GM21723 (cell line): ENCODE results near the gene PLSCR1.

Experiments
- ATAC-seq: cut with Tn5 transposase; IDR thresholded peaks from one replicate; pipeline ENCODE4 v1.9.1; 2021; ENCODE audit warnings: mild to moderate bottlenecking, moderate library complexity; ENCODE audit not compliant: unreplicated experiment

PLSCR1 gene, protein sequence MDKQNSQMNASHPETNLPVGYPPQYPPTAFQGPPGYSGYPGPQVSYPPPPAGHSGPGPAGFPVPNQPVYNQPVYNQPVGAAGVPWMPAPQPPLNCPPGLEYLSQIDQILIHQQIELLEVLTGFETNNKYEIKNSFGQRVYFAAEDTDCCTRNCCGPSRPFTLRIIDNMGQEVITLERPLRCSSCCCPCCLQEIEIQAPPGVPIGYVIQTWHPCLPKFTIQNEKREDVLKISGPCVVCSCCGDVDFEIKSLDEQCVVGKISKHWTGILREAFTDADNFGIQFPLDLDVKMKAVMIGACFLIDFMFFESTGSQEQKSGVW

DNA sequence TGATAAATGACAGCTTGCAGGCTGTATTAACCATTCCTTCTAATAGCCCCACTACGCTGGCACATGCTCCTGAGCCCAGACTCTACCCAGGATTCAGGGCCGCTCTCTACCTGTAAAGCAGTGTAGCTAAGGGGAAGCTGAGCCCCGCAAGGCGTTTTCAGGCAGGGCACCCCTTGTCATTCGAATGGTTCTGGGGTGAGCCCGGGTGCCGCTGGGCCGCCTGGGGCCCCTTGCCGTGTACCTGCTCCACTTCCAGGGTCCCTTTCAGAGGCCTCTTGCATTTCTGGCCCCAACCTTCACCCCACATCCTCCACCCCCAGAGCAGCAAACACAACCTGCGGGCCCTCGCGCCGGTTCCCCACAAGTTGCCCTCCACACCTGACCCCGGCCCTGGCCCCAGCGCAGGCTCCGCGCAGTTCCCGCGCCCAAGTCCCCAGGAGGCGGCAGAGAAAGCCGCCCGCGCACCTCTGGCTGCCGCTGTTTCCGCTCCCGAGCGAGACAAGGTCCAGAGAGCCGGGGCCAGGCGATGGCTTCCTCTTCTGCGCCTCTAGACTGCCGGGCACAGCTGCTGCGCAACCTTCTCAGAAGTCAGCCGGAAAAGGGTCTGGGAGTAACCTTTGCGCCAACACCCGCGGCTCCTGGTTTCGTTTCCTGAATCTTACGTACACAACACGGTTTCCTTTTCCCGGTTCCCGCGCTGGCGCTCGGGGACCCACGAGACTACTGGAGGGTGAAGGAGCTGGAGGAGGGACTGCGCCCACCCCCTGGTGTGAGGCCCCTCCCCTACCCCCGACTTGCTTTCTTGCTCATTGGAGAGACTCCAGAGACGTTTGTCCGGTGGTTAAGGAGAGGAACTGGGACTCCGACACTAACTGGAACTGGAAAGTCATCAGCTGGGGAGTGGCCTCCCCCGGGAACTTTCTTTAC, at the start of gene PLSCR1:
PLSCR1 (minus strand) TSS at position 606 of the 927 bp plus-strand sequence. CDS start 8,055 bp downstream, outside the sequence.
- peak; percentile 88 for ATAC-seq

DNA sequence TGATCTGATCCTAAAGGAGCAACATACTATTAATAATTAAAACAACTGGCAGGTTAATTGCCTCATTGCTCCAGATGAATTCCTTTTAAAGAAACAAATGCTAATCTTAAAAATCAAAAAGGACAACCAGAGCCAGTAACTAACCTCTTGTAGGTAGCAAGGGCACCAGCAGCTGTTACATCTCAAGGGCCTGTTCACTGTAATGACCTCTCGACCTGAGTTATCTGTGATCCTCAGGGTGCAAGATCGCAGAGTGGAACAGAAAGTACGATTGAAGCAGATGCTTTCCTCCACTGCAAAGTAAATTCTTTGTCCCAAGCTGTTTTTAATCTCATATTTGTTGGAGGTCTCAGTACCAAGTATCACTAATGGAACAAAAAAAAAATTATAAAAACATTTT, 49.4 kb upstream of the PLSCR1 start:
- no peak for ATAC-seq

GRCh38 chr3:146590521-146590920, 46.1 kb upstream of the PLSCR1 start:
- no peak for ATAC-seq

DNA sequence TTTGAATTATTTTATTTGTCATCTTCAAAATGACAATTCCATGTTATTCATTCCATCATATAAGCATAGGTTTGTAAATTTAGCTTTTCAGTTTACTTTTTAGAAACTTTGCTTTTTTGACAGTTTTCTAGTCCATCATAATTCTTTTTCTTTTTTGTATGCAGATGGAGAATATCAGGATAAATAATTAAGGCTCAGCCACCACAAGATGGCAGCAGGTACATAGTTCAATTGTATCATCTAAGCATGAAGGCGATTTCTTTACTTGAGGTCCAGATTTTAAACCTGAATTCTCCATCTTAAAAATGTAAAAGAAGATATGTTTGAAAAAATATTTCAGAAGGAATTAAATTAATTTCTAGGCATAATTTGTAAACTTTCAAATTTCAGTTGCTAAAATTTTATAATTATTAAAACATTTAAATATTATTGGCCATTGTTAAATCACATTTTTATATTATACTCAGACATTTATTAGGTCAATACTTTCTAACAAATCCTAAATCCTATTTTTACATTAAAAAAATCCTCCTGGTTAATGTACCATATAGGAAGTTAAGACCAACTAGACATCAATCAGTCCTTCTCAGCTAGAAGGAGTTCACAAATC, 45.6 kb upstream of the PLSCR1 start:
- no peak for ATAC-seq

- ATAC-seq = no peak
Observed at GRCh38 chr3:146585156-146585555, 40.7 kb upstream of the PLSCR1 start.

GRCh38 chr3:146581951-146582467, 37.6 kb upstream of the PLSCR1 start:
- no peak for ATAC-seq

- ATAC-seq = no peak
Observed at GRCh38 chr3:146581080-146581601, 36.7 kb upstream of the PLSCR1 start.

DNA sequence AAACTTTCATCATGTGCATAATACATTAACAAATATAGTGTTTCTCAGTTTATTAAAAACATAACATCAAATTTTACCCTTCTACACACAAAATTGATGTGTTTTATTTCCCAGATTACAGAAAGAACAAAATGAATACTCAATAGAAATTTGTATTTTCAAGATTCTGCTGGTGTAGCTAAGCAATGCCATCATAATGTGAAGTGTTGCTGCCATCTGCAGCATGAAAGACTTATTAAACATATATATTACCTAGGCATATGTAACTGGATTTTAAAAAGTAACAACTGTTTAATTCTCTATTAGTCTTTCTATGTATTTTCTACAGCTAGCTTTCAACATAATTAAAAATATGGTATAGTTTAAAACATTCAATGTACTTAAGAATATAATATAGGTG, 33.3 kb upstream of the PLSCR1 start:
- ATAC-seq = peak; percentile 69

DNA sequence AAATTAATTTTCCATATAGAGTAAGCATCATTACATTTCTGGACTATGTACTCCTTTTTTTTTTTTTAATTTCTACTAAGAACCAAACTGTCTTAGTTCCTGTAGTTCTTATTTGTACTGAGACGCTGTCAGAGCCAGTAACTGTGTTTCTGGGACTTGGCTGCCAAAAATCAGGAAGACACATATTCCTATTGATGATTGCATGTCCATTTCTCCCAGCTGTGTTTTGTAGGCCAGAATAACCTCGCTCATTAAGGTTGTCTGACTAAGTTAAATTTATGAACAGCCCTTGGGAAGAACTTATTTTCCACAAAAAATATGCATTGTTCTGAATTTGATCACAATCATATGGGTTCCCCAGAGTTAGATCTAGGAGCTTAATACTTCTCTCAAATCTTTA, 31.2 kb upstream of the PLSCR1 start:
- ATAC-seq = no peak

DNA sequence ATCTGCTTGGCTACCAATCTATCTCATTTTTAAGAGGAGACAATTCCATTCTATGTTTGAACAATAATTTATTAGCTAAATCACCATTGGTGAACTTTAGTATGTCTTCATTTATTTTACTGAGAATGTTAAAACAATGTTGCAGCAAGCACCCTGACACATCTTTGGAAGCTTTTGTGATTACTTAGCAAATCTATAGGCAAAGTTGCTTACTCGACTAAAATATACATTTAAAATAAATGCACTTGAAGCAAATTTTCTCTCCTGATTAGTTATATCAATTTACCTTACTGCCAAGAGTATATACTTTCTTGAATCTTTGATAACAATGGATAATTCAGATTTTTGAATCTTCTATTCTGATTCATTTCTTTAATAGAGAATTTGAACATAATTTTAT, 29.8 kb upstream of the PLSCR1 start:
- ATAC-seq = no peak

GRCh38 chr3:146569314-146569713, 24.9 kb upstream of the PLSCR1 start:
- ATAC-seq = no peak

DNA sequence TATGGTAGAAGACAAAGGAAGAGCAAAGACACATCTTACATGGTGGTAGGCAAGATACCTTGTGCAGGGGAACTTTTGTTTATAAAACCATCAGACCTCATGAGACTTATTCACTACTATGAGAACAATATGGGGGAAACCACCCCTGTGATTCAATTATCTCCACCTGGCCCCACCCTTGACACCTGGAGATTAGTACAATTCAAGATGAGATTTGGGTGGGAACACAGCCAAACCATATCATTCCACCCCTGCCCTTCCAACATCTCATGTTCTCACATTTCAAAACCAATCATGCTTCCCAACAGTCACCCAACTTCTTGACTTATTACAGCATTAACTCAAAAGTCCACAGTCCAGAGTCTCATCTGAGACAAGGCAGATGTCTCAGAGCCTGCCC, 21.7 kb upstream of the PLSCR1 start:
- no peak for ATAC-seq

- ATAC-seq = no peak
Observed at GRCh38 chr3:146561879-146562278, 17.5 kb upstream of the PLSCR1 start.

DNA sequence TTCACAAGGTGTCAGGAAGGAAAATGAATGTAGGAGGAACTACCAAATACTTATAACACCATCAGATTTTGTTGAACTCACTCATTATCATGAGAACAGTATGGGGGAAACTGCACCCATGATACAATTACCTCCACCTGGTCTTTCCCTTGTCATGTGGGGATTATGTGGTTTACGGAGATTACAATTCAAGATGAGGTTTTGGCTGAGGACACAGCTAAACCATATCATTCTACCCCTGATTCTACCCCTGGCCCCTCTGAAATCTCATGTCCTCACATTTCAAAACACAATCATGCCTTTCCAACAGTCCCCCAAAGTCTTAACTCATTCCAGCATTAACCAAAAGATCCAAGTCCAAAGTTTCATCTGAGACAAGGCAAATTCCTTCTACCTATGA, 17.1 kb upstream of the PLSCR1 start:
- no peak for ATAC-seq

- no peak for ATAC-seq
Observed at GRCh38 chr3:146560678-146561077, 16.3 kb upstream of the PLSCR1 start.

DNA sequence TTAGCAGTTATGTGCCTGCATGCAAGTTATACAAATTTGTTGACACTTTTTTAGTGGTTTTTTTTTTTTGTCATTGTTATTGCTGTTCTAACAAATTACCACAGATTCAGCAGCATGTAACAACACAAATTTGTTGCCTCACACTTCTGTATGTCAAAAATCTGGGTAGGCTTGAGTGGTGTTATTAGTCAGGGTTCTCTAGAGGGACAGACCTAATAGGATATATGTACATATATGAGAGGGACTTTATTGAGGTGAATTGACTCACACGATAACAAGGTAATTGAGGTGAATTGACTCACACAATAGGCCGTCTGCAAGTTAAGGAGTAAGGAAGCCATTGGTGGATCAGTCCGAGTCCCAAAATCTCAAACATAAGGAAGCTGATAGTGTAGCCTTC, 15.0 kb upstream of the PLSCR1 start:
- ATAC-seq = no peak

- ATAC-seq = no peak
Observed at GRCh38 chr3:146558781-146559180, 14.4 kb upstream of the PLSCR1 start.

GRCh38 chr3:146557745-146558144, 13.3 kb upstream of the PLSCR1 start:
- no peak for ATAC-seq

- no peak for ATAC-seq
Observed at GRCh38 chr3:146555311-146555710, 10.9 kb upstream of the PLSCR1 start.

DNA sequence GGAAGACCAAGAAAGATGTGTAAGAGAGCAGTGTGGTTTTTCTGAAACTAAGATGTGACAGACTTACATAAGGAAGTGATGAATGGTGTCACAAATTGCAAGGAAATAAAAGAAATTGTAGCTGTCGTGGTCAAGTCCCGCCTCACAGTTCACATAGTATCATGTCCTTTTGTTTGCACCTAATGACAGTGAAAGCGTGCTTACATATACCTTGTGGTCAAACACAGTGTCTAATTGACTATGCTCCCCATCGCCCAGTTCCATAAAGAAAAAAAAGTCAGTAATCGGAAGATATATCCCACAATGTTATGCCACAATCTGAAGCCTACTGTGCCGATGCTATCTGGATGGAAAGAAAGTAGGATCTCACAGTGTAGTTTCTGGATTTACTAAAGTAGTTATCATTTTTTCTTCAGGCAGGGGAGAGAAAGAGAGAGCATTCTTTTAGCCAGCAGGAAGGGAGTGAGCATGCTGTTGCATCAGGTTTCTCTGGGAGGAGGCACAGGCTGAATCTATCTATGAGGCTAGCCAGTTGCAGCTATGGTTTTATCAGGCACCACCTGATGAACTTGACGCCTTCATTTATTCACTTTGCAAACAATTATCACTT, 9.8 kb upstream of the PLSCR1 start:
- ATAC-seq = no peak
